ENCODE data around the gene NDRG3.

- TF ChIP-seq CTCF (IDR thresholded peaks at IDR 0.05) (no peak), POLR2A (IDR thresholded peaks at IDR 0.05) (no peak), EP300 (IDR thresholded peaks at IDR 0.05) (no peak), POLR2AphosphoS5 (IDR thresholded peaks at IDR 0.05) (no peak)
These were observed 40.8 kb upstream of the NDRG3 start for GRCh38 chr20:36786663-36787062.
